LoVo (cell line): ENCODE results near the gene RMND1.
"Not testable (repeated sequence)": the region's sequence is repeated elsewhere in the genome, so short reads cannot be mapped to it uniquely, and the experiment has no call there.

ENCODE experiments used
- DNase-seq: peaks from one replicate; pipeline ENCODE4 v3.0.0-alpha.2; 2016; ENCODE audit warnings: low spot score

Gene RMND1, protein sequence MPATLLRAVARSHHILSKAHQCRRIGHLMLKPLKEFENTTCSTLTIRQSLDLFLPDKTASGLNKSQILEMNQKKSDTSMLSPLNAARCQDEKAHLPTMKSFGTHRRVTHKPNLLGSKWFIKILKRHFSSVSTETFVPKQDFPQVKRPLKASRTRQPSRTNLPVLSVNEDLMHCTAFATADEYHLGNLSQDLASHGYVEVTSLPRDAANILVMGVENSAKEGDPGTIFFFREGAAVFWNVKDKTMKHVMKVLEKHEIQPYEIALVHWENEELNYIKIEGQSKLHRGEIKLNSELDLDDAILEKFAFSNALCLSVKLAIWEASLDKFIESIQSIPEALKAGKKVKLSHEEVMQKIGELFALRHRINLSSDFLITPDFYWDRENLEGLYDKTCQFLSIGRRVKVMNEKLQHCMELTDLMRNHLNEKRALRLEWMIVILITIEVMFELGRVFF

GRCh38 chr6:151451950-151452749, at the start of gene RMND1:
TSS of gene RMND1 (minus strand) at chr6:151452126. CDS start at chr6:151445811, 6,315 bp downstream.
- DNase-seq = peak; percentile 100

- no peak for DNase-seq
Observed at GRCh38 chr6:151499551-151499950, 47.6 kb upstream of the RMND1 start.

DNA sequence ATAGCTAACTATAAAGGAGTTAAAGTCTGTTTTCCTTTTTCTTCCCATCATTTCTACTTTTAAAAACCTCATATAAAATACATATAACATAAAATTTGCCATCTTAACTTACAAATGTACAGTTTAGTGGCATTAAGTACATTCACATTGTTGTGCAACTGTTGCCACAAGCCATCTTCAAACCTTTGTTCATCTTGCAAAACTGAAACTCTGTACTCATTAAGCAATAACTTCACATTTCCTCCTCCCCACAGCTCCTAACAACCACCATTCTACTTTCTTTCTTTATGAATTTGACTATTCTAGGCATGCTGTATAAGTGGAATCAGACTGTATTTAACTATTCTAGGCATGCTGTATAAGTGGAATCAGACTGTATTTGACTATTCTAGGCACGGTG, 46.4 kb upstream of the RMND1 start:
- DNase-seq = no peak

GRCh38 chr6:151497905-151498304, 46.0 kb upstream of the RMND1 start:
- no peak for DNase-seq

DNA sequence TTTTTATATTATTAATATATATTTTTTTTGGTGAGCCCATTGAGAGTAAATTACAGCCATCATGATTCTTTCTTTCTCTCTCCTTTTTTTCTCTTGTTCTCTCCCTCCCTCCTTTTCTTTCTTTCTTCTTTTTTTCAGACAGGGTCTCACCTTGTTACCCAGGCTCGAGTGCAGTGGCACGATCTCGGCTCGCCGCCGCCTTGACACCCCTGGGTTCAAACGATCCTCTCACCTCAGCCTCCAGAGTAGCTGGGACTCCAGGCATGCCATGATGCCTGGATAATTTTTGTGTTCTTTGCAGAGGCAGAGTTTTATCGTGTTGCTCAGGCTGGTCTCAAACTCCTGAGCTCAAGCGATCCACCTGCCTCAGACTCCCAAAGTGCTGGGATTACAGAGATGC, 43.5 kb upstream of the RMND1 start:
- DNase-seq = no peak

DNA sequence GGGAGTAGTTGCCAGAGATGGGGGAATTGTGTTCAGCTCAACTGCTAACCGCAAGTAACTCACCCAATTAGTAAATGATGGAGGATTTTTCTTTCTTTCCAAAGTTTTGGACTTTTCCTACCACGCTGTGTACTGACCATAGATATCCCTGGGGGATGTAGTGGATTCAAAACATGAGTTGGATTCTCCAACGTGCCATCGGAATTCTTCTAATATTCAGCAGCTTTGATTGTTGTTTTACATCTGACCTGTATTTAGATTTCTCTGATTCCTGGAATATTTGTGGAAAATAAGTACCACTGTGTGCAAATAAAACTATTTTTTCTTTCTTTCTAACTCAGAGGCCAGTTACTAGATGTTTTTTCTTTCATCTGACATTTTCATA, 43.0 kb upstream of the RMND1 start:
- no peak for DNase-seq

GRCh38 chr6:151494235-151494935, 42.5 kb upstream of the RMND1 start:
- DNase-seq = no peak

GRCh38 chr6:151493804-151494234, 41.9 kb upstream of the RMND1 start, which contains the start of gene CCDC170:
TSS of gene CCDC170 (plus strand) at chr6:151494017. CDS start at chr6:151494129, 112 bp downstream.
- no peak for DNase-seq

DNA sequence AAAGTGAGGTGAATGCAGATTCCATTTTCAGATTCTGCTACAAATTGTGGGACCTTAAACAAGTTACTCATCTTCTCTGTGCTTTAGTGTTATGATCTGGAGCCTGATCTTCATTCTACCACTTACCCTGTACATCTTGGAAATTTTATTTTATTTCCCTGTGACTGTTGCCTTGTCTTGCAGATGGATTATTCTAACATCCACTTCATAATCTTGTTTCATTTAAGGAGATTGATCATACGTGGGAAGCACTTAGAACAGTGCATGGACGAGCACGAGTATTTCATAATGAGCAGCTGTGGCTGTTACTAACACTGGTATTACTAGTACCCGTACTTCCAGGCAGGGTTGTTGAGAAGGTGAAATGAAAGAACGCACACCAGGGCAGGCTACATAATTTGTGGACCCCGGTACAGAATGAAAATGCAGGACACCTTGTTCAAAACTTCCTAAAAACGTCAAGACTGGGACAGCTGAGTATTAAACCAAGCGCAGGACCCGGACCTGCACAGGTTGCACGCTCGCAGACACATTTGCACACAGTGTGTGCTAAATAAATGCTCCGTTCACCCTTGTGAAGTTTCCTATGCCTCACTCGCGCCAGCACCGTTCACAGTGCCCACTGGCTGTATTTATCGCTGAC, 41.4 kb upstream of the RMND1 start:
- no peak for DNase-seq

- DNase-seq = no peak
Observed at GRCh38 chr6:151490996-151491395, 39.1 kb upstream of the RMND1 start.

DNA sequence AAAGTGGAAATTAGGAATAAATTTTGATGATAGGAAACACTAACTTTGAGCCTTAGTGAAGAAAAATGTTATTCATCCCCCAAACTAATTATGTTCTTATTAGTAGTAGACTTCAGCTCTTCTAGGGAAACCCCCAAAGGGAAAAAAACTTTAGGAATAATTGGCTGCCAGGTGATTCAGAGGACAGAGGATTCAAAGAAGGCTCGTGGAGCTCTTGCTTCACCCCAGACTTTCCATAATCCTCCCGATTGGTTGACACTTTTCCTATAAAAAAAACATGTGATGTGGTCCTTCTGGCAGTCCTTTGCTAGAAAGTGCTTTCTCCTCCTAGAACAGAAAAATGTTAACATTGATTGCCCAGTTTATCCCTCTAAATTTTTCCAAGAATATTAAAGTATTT, 36.3 kb upstream of the RMND1 start:
- no peak for DNase-seq

- DNase-seq = no peak
Observed at GRCh38 chr6:151483994-151484393, 32.1 kb upstream of the RMND1 start.

DNA sequence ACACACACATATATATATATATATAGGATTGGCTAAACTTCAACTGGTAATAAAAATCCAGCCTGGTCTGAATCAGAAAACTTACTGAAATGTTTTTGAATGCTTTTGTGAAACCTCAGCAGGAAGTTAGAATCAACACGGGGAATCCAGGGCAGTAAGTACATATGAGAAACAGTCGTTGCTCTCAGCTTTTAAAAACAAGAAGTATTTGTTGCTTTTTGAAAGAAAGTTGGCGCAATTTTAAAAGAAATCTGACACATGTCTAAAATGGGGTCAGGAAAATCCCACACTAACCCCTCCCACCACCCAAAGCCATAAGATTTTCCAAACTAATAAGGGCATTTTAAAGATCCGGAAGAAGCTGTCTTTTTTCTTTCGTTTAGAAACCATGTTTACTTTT, 30.4 kb upstream of the RMND1 start:
- DNase-seq = no peak

DNA sequence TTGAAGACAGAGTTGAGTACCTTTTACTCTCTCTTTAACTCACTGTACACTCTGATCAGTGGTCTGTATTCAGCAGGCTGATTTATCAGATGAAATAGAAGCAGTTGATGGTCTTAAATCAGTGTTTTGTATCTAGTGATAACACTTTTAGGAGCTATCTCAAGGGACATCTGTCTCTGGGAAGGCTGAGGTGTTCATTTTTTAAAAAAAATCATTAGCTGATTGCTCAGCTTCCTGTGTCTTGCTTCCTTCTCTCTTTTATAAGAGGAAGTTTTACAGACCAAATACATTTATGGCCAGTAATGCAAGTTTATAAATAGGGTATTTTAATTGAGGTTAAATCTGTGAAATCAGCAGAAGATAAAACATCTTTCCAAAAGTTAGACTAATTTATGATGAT, 29.9 kb upstream of the RMND1 start:
- no peak for DNase-seq

- no peak for DNase-seq
Observed at GRCh38 chr6:151478670-151479069, 26.7 kb upstream of the RMND1 start.

DNA sequence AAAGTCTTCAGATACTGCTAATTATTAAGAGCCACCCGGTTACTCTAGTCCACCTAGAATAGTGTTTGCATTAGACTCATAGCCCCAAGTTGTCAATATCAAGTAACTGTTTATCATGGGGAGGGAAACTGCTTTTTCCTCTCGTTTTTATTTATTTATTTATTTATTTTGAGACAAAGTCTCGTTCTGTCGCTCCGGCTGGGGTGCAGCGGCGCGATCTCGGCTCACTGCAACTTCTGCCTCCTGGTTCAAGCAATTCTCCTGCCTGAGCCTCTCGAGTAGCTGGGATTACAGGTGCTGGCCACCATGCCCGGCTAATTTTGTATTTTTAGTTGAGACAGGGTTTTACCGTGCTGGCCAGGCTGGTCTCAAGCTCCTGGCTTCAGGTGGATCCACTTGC, 25.8 kb upstream of the RMND1 start:
- DNase-seq = no peak

DNA sequence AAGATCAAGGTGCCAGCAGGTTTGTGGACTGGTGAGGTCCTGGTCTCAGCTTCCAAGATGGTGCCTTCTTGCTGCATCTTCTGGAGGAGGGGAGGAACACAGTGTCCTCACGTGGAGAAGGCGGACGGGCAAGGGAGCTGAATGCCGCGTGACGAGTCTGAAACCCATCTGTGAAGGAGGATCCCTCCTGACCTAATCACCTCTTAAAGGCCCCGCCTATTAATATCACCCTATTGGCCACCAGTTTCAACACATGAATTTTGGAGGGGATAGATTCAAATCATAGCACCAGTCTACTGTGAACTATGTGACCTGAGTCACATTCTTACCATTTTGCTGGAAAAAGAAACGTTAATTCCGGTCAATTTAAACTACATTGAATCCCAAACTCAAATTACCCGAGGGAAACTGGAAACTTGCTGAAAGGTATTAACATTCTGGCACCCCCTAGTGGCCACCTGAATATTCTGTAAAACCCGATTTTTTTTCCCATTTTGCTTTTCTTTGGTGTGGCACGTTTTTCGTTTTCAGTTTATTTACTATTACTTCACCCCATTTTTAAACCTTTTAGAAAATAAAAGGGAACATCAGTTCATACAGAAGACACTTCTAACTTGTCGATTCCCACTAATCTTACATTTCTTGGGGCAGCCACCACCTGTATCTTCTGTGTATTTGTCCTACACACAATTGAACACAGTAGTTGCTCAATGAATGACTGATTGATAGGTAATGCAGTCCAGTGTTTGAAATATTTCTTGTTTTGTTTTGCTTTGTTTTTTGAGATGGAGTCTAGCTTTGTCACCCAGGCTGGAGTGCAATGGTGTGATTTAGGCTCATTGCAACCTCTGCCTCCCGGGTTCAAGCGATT, 24.0 kb upstream of the RMND1 start:
- peak; percentile 40 for DNase-seq

- DNase-seq = no peak
Observed at GRCh38 chr6:151464702-151465101, 12.8 kb upstream of the RMND1 start.

- no peak for DNase-seq
Observed at GRCh38 chr6:151461673-151462072, 9.7 kb upstream of the RMND1 start.

DNA sequence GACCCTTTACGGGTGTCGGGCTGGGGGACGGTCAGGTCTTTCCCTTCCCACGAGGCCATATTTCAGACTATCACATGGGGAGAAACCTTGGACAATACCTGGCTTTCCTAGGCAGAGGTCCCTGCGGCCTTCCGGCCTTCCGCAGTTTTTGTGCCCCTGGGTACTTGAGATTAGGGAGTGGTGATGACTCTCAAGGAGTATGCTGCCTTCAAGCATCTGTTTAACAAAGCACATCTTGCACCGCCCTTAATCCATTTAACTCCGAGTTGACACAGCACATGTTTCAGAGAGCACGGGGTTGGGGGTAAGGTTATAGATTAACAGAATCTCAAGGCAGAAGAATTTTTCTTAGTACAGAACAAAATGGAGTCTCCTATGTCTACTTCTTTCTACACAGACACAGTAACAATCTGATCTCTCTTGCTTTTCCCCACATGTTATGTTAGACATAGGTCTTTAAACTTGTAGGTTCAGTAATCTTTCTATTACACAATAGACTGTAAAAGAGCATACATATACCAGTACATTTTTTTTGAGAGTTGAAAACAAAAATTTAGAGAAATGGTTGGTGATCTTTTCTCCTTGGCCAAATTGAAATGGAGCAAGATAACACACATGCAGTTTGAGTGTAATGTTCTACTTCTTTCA, 3.9 kb upstream of the RMND1 start:
- DNase-seq = not testable (repeated sequence)
